GM21526 (cell line): Measurements from ENCODE around the gene PAAF1.

Experiments
- ATAC-seq: cut with Tn5 transposase; IDR thresholded peaks from one replicate; pipeline ENCODE4 v1.9.1; 2021; ENCODE audit warnings: moderate library complexity; ENCODE audit not compliant: unreplicated experiment, low FRiP score

PAAF1 gene

GRCh38 chr11:73944085-73944484 lies 67.3 kb downstream of the PAAF1 start:
- no peak for ATAC-seq

GRCh38 chr11:73944901-73945300 lies 68.1 kb downstream of the PAAF1 start:
- ATAC-seq, result no peak

- no peak for ATAC-seq
These were observed 68.6 kb downstream of the PAAF1 start for GRCh38 chr11:73945396-73945795.

- ATAC-seq, result no peak
These were observed 70.1 kb downstream of the PAAF1 start for GRCh38 chr11:73946798-73947458.

GRCh38 chr11:73949246-73949645 lies 72.4 kb downstream of the PAAF1 start:
- no peak for ATAC-seq

- no peak for ATAC-seq
These were observed 73.1 kb downstream of the PAAF1 start for GRCh38 chr11:73949912-73950311.

DNA sequence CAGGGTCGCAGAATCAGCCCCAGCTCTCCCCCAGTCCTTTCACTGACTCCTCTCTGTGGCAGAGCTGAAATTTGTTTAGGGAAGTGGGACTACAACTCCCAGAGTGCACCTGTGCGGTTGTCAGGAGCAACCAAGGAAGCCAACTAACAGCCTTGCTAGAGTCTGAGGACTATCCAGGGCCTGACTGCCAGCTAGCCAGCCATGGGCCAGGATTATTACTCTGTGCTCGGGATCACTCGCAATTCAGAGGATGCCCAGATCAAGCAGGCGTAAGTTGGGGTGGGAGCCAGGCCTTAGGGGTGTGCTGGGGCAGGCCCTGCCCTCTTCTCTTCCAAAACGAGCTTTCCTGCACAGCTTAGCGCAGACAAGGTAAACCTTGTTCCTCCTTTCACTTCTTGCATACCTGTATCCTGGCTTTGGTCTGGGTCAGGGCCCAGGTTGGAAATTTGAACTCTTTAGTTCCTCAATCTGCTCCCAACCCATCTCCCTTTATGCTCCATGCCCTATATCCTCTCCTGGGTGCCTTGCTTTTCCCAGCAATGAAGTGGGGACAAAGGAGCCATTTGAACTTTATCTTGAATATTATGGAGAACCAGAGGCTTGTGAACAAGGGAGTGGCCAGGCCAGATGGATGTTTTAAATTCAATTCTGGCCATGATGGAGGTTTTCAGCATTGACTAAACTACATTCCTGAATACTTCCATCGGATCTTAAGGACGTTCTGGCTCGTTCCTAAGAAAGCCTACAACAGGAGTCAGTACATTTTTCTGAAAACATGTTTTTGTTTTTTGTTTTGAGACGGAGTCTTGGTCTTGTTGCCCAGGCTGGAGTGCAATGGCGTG lies 74.3 kb downstream of the PAAF1 start, which contains the start of gene DNAJB13:
DNAJB13 (plus strand) TSS at position 158 of the 842 bp plus-strand sequence; CDS start at position 202, 44 bp downstream.
- peak; percentile 70 for ATAC-seq

- no peak for ATAC-seq
These were observed 75.0 kb downstream of the PAAF1 start for GRCh38 chr11:73951797-73952196.

DNA sequence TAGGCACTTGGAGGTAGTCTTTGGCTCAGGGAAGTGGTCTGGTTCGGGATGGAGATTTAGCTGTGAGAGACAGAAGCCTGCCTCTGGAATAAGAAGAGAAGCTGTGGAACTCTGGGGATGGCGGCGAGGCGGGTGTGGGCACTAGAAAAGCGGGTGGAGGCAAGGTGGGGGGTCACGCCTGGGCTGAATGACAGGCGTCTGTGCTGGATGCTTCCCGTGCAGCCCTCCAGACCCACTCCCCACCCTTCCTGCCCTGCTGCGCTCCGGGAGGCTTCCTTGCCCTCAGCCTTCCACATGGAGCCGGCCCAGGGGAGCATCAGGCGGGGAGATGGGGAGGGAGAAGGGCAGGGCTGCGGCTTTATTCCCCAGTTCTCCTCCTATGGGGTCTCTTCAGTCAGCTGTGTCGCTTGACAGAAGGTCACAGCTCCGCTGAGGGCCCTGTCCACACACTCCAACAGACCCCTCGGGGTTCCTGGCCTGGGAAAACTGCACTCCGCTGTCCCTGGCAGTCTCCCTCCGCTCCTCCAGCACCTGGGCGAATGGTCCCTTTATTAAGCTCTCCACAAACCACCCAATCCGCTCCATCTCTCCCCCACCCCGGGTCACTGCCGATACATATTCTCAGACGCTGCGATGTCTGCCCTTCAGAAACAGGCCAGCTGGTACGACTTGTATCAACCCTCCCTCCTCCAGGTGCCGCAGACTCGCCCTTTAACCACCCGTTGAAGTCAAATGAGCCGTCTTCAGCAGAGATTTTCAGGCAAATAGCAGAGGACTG lies 80.3 kb downstream of the PAAF1 start:
- no peak for ATAC-seq

- ATAC-seq, result no peak
These were observed 81.0 kb downstream of the PAAF1 start for GRCh38 chr11:73957654-73958361.

DNA sequence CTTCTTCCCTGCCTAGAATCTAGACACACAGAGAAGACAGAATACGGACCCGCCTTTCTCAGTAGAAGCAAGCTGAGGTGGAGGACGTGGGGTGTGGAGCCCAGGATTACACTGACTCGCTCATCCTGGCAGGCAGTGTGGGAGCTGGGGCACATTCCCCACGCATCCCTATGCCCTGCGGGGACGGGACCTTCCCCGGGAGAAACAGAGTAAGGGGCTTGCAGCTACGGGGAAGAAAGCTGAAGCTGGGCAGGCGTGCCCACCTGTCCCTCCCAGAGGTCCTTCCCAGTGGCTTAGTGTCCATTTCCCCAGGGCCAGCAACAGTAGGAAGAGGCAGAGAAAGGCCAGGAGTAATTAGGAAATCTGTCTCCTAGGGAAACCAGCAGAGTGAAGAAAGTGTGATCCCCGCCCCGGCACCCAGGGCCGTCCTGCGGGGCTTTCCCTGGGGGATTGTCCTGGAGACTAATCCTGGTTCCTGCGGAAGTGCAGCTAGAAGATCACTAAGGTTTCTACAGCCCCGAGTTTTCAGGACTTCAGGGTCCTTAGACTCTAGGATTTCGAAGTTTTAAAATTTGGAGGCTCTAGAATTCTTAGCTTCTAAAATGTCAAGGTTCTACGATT lies 81.8 kb downstream of the PAAF1 start:
- ATAC-seq, result no peak

DNA sequence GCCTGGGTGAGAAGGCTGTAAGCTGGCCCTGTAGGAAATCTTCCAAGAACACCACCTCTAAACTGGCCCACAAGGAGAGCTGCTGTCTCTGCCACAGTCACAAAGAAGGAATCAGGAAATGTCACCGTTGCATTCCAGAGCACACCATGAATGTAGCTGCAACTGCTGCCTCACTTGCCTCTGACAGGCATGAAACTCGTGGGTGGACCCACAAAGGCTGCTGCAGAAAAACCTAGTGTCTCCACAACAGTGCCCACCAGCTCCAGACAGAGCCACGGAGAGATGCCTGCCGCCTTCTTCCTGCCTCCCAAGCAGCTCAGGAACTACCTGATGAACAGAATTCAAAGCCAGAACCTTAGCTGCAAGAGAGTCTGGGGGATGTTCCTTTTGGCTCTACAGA lies 84.5 kb downstream of the PAAF1 start:
- ATAC-seq, result no peak

- ATAC-seq, result no peak
These were observed 85.4 kb downstream of the PAAF1 start for GRCh38 chr11:73962101-73962705.

DNA sequence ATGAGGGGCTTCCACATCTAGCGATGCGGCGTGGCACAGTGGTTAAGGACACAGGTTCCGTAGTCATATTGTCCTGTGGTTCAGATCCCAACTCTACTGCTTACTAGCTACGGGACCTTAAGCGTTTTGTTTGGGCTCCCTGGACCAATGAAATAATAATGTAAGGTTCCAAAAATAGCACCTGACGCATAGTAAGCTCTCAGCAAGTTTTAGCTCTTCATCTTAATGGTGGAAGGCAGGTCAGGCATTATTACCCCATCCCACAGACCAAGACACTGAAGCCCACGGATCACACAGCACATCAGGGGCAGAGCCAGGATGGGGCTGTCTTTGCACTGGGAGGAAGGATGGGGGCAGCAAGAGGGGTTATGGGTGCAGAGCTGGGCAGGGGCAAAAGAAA lies 87.1 kb downstream of the PAAF1 start:
- ATAC-seq, result no peak

DNA sequence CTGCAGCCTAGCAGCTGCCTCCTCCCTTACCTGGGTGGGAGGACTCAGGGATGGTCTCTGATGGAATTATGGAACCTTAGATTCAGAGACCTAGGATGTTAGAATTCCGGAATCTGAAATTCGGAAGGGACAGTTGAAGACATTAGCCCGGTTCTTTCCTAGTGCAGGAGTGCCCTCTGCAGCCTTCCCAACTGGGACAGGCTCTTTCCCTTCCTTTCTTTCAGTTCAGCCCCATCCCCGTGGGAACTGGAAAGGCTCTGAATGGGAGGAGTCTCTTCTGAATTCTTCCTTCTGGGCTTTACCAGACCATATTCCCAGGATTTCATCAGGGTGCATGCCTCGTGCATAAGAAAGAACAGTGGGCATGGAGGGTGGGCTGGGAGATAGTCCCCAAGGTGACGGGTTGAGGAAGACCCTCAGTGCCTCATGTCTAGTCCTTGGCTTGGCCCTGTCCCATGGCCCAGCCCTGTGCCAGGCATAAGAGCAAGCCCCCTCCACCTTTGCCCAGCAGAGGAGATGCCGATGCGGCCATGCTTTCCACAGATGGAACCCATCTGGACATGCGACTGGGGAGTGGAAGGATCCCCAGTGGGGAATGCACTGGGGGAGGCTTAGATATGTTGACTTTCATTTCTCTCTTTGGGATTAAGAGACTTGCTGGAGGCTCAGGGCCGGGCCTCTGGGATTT lies 88.4 kb downstream of the PAAF1 start:
- ATAC-seq, result no peak

DNA sequence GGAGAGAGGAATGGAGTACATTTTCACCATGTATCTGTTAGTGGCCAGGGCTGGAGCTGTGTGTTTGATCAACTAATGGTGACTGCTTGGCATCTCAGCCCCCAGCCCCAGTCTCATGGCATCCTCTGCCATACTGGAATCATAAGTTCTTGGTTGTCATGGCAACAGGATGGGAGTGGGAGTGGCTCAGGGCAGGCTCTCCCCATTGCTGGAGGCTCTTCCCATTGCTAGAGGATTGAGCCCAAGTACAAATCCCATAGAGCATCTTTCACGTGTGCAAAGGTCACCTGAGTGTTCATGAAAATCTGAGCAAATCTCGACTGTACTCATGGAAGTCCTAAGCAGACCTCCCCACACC lies 88.9 kb downstream of the PAAF1 start:
- no peak for ATAC-seq

DNA sequence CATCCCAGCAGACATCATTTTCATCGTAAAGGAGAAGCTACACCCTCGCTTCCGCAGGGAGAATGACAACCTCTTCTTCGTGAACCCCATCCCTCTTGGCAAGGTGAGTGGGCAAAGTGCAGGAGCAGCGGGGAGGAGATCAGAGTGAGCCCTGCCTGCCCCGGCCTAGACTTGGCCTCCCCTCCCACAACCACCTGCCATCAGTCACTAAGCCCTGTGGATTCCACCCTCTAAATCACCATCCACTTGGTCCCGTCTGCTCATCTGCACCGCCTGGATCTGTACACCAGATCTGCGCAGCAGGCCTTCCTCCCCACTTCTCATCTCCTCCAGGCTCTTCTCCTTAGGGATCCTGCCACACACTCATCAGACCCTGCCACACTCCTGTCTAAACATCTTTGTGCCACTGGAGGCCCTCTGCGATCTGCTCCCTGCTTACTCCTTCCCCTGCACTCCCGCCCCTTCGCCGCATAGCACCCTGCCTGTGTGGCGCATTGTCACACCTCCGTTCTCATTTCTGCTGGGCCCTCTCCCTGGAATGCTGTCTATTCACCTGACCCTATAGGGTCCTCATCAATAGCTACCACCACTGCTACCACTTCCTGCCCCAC lies 91.7 kb downstream of the PAAF1 start:
- no peak for ATAC-seq

- ATAC-seq, result no peak
These were observed 92.3 kb downstream of the PAAF1 start for GRCh38 chr11:73969091-73969490.
